GM18498 (cell line): ENCODE data around the gene MAGI3.
"Not testable (repeated sequence)": the region's sequence is repeated elsewhere in the genome, so short reads cannot be mapped to it uniquely, and the experiment has no call there.

Experiments used
- ATAC-seq: cut with Tn5 transposase; IDR thresholded peaks from one replicate; pipeline ENCODE4 v1.9.1; 2021; ENCODE audit warnings: mild to moderate bottlenecking, moderate library complexity; ENCODE audit not compliant: unreplicated experiment

Gene MAGI3

DNA sequence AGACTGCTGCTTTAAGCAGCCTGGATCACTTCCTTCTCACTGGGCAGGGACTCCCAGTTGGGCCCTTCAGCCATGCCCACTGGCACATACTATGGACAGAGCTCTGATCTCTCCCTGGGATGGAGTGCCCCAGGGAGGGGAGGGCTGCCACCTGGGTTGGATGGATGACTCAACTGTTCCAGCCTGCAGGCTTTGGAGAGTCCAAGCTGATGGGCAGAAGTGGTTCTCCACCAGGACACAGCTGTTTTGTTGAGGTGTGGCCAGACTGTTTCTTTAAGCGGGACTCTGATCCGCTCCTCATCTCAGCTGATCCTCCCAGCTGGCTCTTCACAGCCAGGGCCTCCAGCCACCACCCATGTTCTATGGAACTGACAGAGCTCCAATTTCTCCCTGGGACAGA lies 166.9 kb downstream of the MAGI3 start:
- no peak for ATAC-seq

- no peak for ATAC-seq
Observed at GRCh38 chr1:113565621-113566020, 175.3 kb downstream of the MAGI3 start.

DNA sequence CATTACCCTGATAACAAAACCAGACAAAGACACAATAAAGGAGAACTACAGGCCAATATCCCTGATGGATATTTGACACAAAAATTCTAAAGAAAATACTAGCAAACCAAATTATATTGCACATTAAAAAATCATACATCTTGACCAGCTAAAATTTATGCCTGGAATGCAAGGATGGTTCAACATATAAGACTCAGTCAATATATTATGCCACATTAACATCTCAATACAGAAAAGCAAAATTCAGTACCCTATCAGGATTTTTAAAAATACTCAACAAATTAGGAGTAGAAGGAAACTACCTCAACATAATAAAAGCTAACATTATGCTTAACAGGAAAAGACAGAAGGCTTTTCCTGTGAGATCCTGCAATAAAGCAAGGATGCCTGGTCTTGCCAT lies 177.1 kb downstream of the MAGI3 start:
- ATAC-seq = no peak

DNA sequence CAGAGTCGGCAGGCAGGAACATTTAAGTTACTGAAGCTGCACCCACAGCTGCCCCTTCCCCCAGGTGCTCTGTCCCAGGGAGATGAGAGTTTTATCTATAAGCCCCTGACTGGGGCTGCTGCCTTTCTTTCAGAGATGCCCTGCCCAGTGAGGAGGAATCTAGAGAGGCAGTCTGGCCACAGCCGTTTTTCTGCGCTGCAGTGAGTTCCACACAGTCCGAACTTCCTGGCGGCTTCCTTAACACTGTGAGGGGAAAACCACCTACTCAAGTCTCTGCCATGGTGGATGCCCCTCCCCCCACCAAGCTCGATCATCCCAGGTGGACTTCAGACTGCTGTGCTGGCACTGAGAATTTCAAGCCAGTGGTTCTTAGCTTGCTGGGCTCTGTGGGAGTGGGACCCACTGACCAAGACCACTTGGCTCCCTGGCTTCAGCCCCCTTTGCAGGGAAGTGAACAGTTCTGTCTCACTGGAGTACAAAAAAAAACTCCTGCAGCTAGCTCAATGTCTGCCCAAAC lies 185.5 kb downstream of the MAGI3 start:
- ATAC-seq = not testable (repeated sequence)

DNA sequence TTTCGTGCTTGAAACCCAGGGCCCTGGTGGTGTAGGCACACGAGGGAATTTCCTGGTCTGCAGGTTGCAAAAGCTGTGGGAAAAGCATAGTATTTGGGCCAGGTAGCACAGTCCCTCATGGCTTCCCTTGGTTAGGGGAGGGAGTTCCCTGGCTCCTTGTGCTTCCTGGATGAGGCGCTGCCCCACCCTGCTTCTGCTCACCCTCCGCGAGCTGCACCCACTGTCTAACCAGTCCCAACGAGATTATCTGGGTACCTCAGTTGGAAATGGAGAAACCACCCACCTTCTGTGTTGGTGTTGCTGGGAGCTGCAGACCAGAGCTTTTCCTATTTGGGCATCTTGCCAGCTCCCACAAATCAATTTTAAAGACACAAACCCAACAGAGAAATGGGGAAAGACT lies 186.0 kb downstream of the MAGI3 start:
- ATAC-seq = no peak

- ATAC-seq = no peak
Observed at GRCh38 chr1:113579256-113580018, 189.1 kb downstream of the MAGI3 start.

- ATAC-seq = no peak
Observed at GRCh38 chr1:113581323-113581722, 191.0 kb downstream of the MAGI3 start.

DNA sequence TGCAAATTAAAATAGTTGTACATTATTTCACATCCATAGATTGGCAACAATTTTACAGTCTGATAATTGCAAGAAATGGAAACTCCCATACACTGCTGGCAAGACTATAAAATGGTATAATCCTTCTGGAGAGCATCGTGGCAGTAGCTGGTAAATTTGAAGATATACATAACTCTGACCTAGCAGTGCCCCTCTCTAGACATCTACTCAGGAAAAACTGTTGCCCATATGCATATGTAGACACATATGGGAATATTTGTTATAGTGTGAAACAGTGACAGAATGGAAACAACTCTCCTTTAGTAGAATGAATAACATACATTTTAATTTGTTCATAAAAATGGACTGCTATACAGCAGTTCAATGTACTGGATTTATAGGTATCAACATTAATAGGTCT lies 191.8 kb downstream of the MAGI3 start:
- ATAC-seq = no peak

- ATAC-seq = no peak
Observed at GRCh38 chr1:113587475-113587874, 197.2 kb downstream of the MAGI3 start.

- ATAC-seq = no peak
Observed at GRCh38 chr1:113592230-113592629, 201.9 kb downstream of the MAGI3 start.

DNA sequence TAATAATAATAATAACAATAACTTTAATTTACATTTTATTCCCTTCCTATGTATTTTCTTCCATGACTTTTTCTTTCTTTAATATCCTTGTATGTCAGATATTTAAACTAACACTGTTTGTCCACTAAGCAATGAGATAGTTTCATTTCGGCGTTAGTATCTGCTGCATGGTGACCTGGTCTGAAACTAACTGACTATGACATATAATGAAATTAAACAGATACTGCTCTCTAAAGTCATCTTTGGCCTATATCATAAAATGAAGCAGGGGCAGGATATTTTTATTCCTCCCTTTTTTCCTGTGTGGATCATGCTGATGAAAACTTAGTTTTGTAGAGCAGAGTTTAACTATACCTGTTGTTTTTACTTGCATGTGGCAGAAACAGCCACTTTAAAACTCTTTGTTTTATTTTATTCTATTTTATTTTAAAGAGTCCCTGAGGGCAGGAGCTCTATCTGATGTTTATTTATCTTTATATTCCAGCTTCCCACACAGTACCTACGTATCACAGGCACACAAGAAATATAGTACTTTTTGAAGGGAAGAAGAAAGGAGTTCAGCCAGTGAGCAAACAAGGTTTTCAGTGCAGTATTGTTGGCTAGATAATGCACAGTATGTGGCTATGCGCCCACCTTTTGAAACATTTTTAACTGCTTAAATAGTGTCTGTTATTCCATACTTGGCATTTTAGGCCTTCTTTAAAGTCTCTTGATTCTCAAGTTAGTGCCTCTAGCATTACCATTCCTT lies 203.4 kb downstream of the MAGI3 start:
- no peak for ATAC-seq

DNA sequence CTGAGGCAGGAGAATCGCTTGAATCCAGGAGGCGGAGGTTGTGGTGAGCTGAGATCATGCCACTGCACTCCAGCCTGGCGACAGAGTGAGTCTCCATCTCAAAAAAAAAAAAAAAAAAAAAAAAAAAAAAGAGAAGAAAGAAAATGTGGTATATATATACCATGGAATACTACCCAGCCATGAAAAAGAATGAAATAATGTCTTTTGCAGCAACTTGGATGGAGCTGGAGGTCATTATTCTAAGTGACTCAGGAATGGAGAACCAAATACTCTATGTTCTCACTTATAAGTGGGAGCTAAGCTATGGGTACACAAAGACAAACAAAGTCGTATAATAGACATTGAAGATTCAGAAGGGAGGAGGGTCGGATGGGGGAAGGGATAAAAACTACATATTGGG lies 214.2 kb downstream of the MAGI3 start:
- ATAC-seq = not testable (repeated sequence)

DNA sequence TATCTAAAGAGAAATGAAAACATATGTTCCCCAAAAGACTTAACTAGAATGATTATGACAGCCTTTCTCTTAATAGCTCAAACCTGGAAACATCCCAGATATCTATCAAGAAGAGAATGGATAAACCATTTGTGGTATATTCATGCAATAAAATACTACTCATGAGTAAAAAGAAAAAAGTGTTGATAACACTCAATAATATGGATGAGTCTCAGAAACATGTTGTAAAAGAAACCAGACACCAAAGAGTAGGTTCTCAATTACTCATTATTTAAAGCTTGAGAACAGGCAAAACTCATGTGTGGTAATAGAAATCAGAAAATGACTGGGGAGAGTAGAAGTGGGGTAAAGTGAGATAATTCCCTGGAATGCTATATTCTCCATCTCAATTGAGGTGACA lies 214.8 kb downstream of the MAGI3 start:
- ATAC-seq = no peak

GRCh38 chr1:113608399-113608798 lies 218.1 kb downstream of the MAGI3 start:
- ATAC-seq = no peak

DNA sequence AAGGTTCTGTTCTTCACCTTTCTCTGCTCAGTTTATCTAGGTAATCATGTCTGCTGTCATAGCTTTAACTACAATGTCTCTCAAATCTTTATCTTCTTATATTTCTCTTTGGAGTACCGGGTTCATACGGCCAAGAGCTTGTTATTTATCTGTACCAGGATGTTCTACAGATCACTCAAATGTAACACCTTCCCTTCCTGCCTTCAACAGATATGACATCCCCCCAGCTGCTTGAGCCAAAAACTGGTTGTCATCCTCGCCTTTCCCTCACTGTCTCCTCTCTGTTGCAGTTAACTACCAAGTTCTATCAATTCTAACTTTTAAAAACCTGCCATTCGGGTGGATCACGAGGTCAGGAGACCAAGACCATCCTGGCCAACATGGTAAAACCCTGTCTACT lies 220.1 kb downstream of the MAGI3 start:
- no peak for ATAC-seq

- ATAC-seq = no peak
Observed at GRCh38 chr1:113615425-113615824, 225.1 kb downstream of the MAGI3 start.

GRCh38 chr1:113616156-113616555 lies 225.8 kb downstream of the MAGI3 start:
- no peak for ATAC-seq

DNA sequence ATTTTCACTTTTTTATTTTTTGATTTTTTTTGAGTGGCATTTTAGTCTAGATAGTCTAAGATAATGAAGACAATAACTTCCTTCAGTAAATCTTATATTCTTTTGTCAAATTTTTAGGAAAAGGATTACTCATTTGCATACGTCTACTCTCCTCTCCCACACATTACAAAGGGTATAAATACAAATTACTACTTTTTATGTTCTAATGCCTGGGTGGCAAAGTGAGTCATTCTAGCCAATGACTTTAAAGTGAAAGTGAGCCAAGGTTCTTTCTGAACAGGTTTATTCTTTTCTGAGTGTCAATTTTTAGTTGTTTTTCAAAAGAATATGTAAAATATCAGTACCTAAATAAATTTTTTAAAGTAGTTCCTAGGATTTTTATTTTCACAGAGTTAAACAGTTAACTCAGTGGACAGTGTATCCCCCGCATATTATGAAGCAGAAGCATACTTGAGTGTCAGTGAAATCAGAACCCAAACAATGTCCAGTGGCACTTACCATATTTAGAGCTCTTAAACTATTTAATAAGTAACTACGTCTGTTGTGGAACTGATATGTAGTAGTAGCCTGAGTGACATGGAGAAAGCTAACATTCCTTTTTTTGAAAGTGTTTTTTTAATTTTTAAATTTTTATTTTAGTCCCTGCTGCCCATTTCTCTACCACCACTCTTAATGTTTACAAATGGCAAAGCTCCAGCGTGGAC lies 227.3 kb downstream of the MAGI3 start:
- no peak for ATAC-seq

- ATAC-seq = no peak
Observed at GRCh38 chr1:113628997-113629396, 238.7 kb downstream of the MAGI3 start.

DNA sequence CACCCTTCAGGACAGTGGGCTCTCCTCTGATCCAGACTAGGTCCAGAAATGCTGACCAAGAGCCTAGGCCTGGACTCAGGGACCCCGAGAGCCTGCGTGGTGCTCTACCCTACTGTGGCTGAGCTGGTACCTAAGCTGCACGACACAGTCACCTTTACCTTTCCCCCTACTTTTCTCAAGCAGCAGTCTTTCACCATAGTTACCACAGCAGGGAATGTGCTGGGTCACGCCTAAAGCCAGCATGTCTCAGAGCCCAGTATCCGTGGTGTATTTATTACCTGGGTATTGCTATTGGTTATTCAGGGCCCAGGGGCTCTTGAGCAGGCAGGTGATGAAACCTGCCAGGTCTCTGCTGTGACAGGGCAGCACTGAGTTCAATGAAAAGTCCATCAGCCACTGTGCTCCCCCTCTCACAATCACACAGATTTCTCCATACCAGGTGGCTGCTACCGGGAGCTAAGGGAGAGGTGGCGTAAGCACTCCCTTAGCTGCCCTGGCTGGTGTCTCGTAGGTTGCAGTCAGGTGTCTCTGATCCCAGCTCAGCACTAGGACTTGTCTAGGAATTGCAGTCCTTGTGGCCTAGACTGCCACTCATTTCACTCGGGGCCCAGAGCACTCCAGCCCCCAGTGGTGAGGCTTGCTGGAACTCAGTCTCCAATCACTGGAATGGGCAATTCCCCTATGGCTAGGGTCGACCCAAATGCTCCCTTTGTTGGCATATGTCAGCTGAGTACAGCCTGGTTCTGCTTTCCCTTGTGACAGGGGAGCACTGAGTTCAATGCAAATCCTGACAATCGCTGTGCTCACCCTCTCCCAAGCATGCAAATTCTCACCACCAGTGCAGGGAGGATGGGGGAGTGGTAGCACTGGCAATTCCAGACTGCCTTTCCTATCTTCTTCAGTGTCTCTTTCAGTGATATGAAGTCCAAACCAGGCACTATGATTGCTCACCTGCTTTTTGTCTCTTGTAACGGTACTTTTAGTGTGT lies 240.3 kb downstream of the MAGI3 start:
- no peak for ATAC-seq
